Breast epithelium (tissue), 3 donors: ENCODE results near the gene SCRT2.

ENCODE experiments used
- CTCF ChIP-seq, 3 donors: fragments of 450-650 bp; IDR thresholded peaks; one replicate each; pipeline ENCODE4 v1.5.1; 2016 to 2017; ENCODE audit warnings: antibody characterized with exemption in 3 of 3, mild to moderate bottlenecking in 3 of 3, moderate library complexity in 3 of 3
- POLR2A ChIP-seq: fragments of 450-650 bp; IDR thresholded peaks from one replicate; pipeline ENCODE4 v1.6.1; 2016; ENCODE audit warnings: antibody characterized with exemption, mild to moderate bottlenecking, moderate library complexity
- POLR2AphosphoS5 ChIP-seq, 3 donors: sonication (generic); formaldehyde crosslinking; IDR thresholded peaks; one replicate each; pipeline ENCODE4 v1.6.1; 2017; ENCODE audit warnings: antibody characterized with exemption in 3 of 3

DNA sequence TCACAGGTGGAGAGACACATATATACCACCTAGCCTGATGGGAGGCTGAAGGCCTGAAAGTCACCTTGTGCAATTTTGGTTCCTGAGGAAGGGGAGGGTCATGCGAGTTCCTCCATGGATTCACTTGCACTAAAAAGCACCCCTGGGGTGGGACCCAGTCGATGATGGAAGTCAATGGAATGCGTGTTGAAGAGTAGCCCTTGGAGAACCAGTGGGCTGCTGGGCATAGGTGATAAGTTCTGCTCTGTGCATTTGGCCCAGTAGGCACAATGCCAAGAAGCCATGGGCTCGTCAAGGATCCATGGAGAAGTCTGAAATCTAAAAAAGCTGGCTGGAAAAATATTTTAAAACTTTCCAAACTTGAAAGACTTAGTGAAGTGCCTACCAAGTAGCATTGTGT, 18.9 kb upstream of the SCRT2 start:
- no peak for TF ChIP-seq POLR2AphosphoS5 (IDR thresholded peaks at IDR 0.05)
- no peak for TF ChIP-seq CTCF (IDR thresholded peaks at IDR 0.05)
- no peak for TF ChIP-seq POLR2A
